OCI-LY1 (cell line): ENCODE measurements around the gene IQCK.

Source experiments
- H2AFZ ChIP-seq: fragments of 200-600 bp; sonication (generic), shearing (Covaris generic); 2 replicates; pipeline ENCODE4 v1.6.0; 2014; ENCODE audit warnings: antibody characterized with exemption, mild to moderate bottlenecking, low read length
- H3F3A ChIP-seq: fragments of 200-600 bp; sonication (generic), shearing (Covaris generic); 2 replicates; pipeline ENCODE4 v1.6.0; 2014; ENCODE audit warnings: mild to moderate bottlenecking, antibody characterized with exemption, low read length, moderate library complexity; ENCODE audit not compliant: insufficient read depth
- H3K27ac ChIP-seq: fragments of 200-600 bp; sonication (generic); 2 replicates; pipeline ENCODE4 v1.5.1; 2014; ENCODE audit warnings: low read length, mixed run types, mild to moderate bottlenecking, low read depth; ENCODE audit not compliant: poor library complexity, severe bottlenecking
- H3K27me3 ChIP-seq: fragments of 200-600 bp; sonication (generic); 2 replicates; pipeline ENCODE4 v1.6.0; 2014; ENCODE audit warnings: antibody characterized with exemption, mild to moderate bottlenecking, low read length, moderate library complexity; ENCODE audit not compliant: insufficient read depth
- H3K36me3 ChIP-seq: fragments of 200-600 bp; sonication (generic); 2 replicates; pipeline ENCODE4 v1.6.1; 2014; ENCODE audit warnings: mild to moderate bottlenecking, antibody characterized with exemption, low read length, moderate library complexity, mixed read lengths; ENCODE audit not compliant: insufficient read depth
- H3K4me1 ChIP-seq: fragments of 200-600 bp; sonication (generic); 2 replicates; pipeline ENCODE4 v1.5.1; 2014; ENCODE audit warnings: mild to moderate bottlenecking, low read length, moderate library complexity; ENCODE audit not compliant: insufficient read depth, severe bottlenecking
- H3K4me2 ChIP-seq: fragments of 200-600 bp; sonication (generic), shearing (Covaris generic); 2 replicates; pipeline ENCODE4 v1.6.1; 2014; ENCODE audit warnings: low read length
- H3K4me3 ChIP-seq: fragments of 200-600 bp; sonication (generic); 2 replicates; pipeline ENCODE4 v1.5.1; 2014; ENCODE audit warnings: low read length, low read depth, mild to moderate bottlenecking, mixed read lengths; ENCODE audit not compliant: poor library complexity, severe bottlenecking
- H3K79me2 ChIP-seq: fragments of 200-600 bp; shearing (Covaris generic); 2 replicates; pipeline ENCODE4 v1.6.1; 2016; ENCODE audit warnings: mixed run types, low read length, mixed read lengths; ENCODE audit not compliant: insufficient read depth
- H3K9ac ChIP-seq: fragments of 200-600 bp; sonication (generic), shearing (Covaris generic); 2 replicates; pipeline ENCODE4 v1.6.1; 2014; ENCODE audit warnings: mild to moderate bottlenecking, low read length, mixed read lengths
- H3K9me2 ChIP-seq: fragments of 200-600 bp; sonication (generic), shearing (Covaris generic); 2 replicates; pipeline ENCODE4 v1.6.1; 2014; ENCODE audit warnings: low read depth, mild to moderate bottlenecking, low read length, mixed read lengths
- H3K9me3 ChIP-seq: fragments of 200-600 bp; shearing (Covaris generic); 2 replicates; pipeline ENCODE4 v1.6.1; 2014; ENCODE audit warnings: low read length, mixed read lengths
- H4K20me1 ChIP-seq: fragments of 200-600 bp; sonication (generic), shearing (Covaris generic); 2 replicates; pipeline ENCODE4 v1.6.0; 2016; ENCODE audit warnings: mild to moderate bottlenecking, low read length; ENCODE audit not compliant: insufficient read depth
- CTCF ChIP-seq: fragments of 200-600 bp; sonication (generic), shearing (Covaris generic); IDR thresholded peaks from 2 replicates; pipeline ENCODE4 v1.5.1; 2017; ENCODE audit warnings: mild to moderate bottlenecking, antibody characterized with exemption, low read length, moderate library complexity, mixed read lengths
- EZH2 ChIP-seq: fragments of 200-600 bp; sonication (generic), shearing (Covaris generic); IDR thresholded peaks from 2 replicates; pipeline ENCODE4 v1.8.0; 2017; ENCODE audit warnings: borderline replicate concordance, mixed run types, mild to moderate bottlenecking, antibody characterized with exemption, low read length, moderate library complexity, mixed read lengths

Gene IQCK

GRCh38 chr16:19722269-19722952, 4.3 kb downstream of the IQCK start:
- H3K4me2 ChIP-seq = no peak overlapping the region
- H3K4me3 ChIP-seq = no peak overlapping the region
- H3K79me2 ChIP-seq = peaks cover 4% of the 10 kb centered on the region
- H3F3A ChIP-seq = no peaks in the 10 kb centered on the region
- TF ChIP-seq EZH2 (no peak), CTCF (no peak)
- H2AFZ ChIP-seq = no peak overlapping the region
- H3K4me1 ChIP-seq = peaks cover 7% of the 10 kb centered on the region
- no peaks in the 10 kb centered on the region for H4K20me1 ChIP-seq
- no peak overlapping the region for H3K9ac ChIP-seq
- H3K27ac ChIP-seq = no peak overlapping the region
- H3K9me3 ChIP-seq = no peaks in the 10 kb centered on the region
- no peaks in the 10 kb centered on the region for H3K36me3 ChIP-seq
- H3K9me2 ChIP-seq = no peaks in the 10 kb centered on the region
- H3K27me3 ChIP-seq = no peaks in the 10 kb centered on the region

GRCh38 chr16:19722981-19723380, 4.9 kb downstream of the IQCK start:
- Histone ChIP-seq H4K20me1 (no peaks in the 10 kb centered on the region), H3K9ac (no peak overlapping the region), H3F3A (no peaks in the 10 kb centered on the region), H3K9me3 (no peaks in the 10 kb centered on the region), H3K79me2 (no peaks in the 10 kb centered on the region), H3K4me1 (peaks cover 7% of the 10 kb centered on the region), H2AFZ (no peak overlapping the region), H3K27me3 (no peaks in the 10 kb centered on the region), H3K9me2 (no peaks in the 10 kb centered on the region), H3K36me3 (no peaks in the 10 kb centered on the region), H3K4me3 (no peak overlapping the region), H3K27ac (no peak overlapping the region), H3K4me2 (no peak overlapping the region)
- no peak for TF ChIP-seq CTCF
- no peak for TF ChIP-seq EZH2

- Histone ChIP-seq H3K4me1 (no peaks in the 10 kb centered on the region), H3K4me3 (no peak overlapping the region), H4K20me1 (no peaks in the 10 kb centered on the region), H3K79me2 (no peaks in the 10 kb centered on the region), H3K9me2 (no peaks in the 10 kb centered on the region), H3K36me3 (no peaks in the 10 kb centered on the region), H3K9ac (no peak overlapping the region), H3F3A (no peaks in the 10 kb centered on the region), H3K27me3 (no peaks in the 10 kb centered on the region), H3K4me2 (no peak overlapping the region), H3K27ac (no peak overlapping the region), H2AFZ (no peak overlapping the region), H3K9me3 (no peaks in the 10 kb centered on the region)
- TF ChIP-seq EZH2 = no peak
- no peak for TF ChIP-seq CTCF
Measured at GRCh38 chr16:19728636-19728965, 10.5 kb downstream of the IQCK start.
